K562 (cell line): ENCODE results near the gene AFG1L. TPM values are rescaled to one million over a fixed set of nuclear protein-coding genes. Genes with fewer than 3 reads are reported as not detected.
"Not testable (repeated sequence)": the region's sequence is repeated elsewhere in the genome, so short reads cannot be mapped to it uniquely, and the experiment has no call there.

Source experiments
- ATAC-seq: fragments of 200-7000 bp; cut with Tn5 transposase; 3 replicates; pipeline ENCODE4 v1.9.1; 2020; ENCODE audit warnings: moderate library complexity
- BruUV-seq: library from RNA; stranded (reverse); fragments of 400-500 nt; replicated peaks from 2 replicates; lab custom pipeline; 2021; lab: Mats Ljungman, UMichigan
- CTCF ChIA-PET: fragments of 300-600 bp; formaldehyde crosslinking; extraction: SDS; loops from one replicate; lab custom pipeline; 2021; ENCODE audit warnings: low intra/inter-chr PET ratio; lab: Yijun Ruan, JAX
- POLR2A ChIA-PET: fragments of 300-600, 350-650 bp; sonication (Branson Sonifier 250); formaldehyde crosslinking; extraction: SDS; loops from one replicate; lab custom pipeline; 2021; ENCODE audit warnings: antibody characterized with exemption, inconsistent platforms; lab: Yijun Ruan, JAX
- DNase-seq, 4 experiments: peaks; one replicate each; pipeline versions ENCODE4 v3.0.0 to v3.0.0-alpha.2; 2011 to 2018; ENCODE audit warnings: low spot score in 3 of 4, mixed read lengths in 3 of 4; ENCODE audit errors: extremely low read depth in 1 of 4
- FAIRE-seq: peaks from 2 replicates; lab custom pipeline; 2011; peaks lifted over from hg19 to GRCh38; lab: Jason Lieb, UNC
- H2AFZ ChIP-seq: 2 replicates; pipeline ENCODE4 v1.6.0; 2011; ENCODE audit warnings: low read depth, low read length, control low read depth, inconsistent platforms
- H3K27ac ChIP-seq: fragments of 200-600 bp; 3 replicates; pipeline ENCODE4 v1.8.0; 2011; ENCODE audit warnings: low read depth, mild to moderate bottlenecking, control low read depth, inconsistent platforms, low read length, moderate library complexity, mixed read lengths; ENCODE audit errors: extremely low read depth
- H3K27me3 ChIP-seq, 2 experiments: fragments of 300-600 bp in 1 of 2; 2 replicates in 1 of 2; 3 replicates in 1 of 2; pipeline versions ENCODE4 v1.6.0 to v1.8.0; 2011; ENCODE audit warnings: inconsistent platforms in 2 of 2, low read length in 2 of 2, mild to moderate bottlenecking in 1 of 2, mixed read lengths in 1 of 2, moderate library complexity in 1 of 2; ENCODE audit not compliant: control insufficient read depth in 2 of 2, insufficient read depth in 2 of 2
- H3K36me3 ChIP-seq: fragments of 300-600 bp; 3 replicates; pipeline ENCODE4 v1.8.0; 2011; ENCODE audit warnings: mild to moderate bottlenecking, low read length, inconsistent platforms; ENCODE audit not compliant: control insufficient read depth, insufficient read depth
- H3K4me1 ChIP-seq, 2 experiments: fragments of 200-600 bp in 1 of 2; replicated peaks in 1 of 2; 2 replicates in 1 of 2; 3 replicates in 1 of 2; pipeline versions ENCODE4 v1.5.1 to v1.8.0; 2011; ENCODE audit warnings: inconsistent platforms in 2 of 2, low read length in 2 of 2, mild to moderate bottlenecking in 1 of 2, mixed read lengths in 1 of 2, moderate library complexity in 1 of 2; ENCODE audit not compliant: control insufficient read depth in 2 of 2, insufficient read depth in 2 of 2
- H3K4me2 ChIP-seq: 2 replicates; pipeline ENCODE4 v1.6.1; 2011; ENCODE audit warnings: low read length, control low read depth, inconsistent platforms, mixed read lengths; ENCODE audit not compliant: insufficient read depth
- H3K4me3 ChIP-seq: fragments of 200-600 bp; sonication (generic), shearing (Covaris generic); 2 replicates; pipeline ENCODE4 v1.5.1; 2016; ENCODE audit warnings: control low read depth, inconsistent platforms
- H3K79me2 ChIP-seq: fragments of 200-600 bp; 3 replicates; pipeline ENCODE4 v1.8.0; 2011; ENCODE audit warnings: low read length, inconsistent platforms; ENCODE audit not compliant: control insufficient read depth, insufficient read depth
- H3K9ac ChIP-seq, 2 experiments: 2 replicates each; pipeline versions ENCODE4 v1.6.0 to v1.6.1; 2011; ENCODE audit warnings: low read depth in 2 of 2, low read length in 2 of 2, control low read depth in 1 of 2, inconsistent platforms in 1 of 2, mild to moderate bottlenecking in 1 of 2, mixed read lengths in 1 of 2; ENCODE audit not compliant: insufficient read depth in 1 of 2
- H3K9me1 ChIP-seq: one replicate; pipeline ENCODE4 v1.6.0; 2011; ENCODE audit warnings: inconsistent platforms, mild to moderate bottlenecking, low read length, moderate library complexity; ENCODE audit not compliant: control insufficient read depth, insufficient read depth
- H3K9me3 ChIP-seq: replicated peaks from 2 replicates; pipeline ENCODE4 v1.5.1; 2011; ENCODE audit warnings: low read depth, low read length, inconsistent platforms; ENCODE audit not compliant: control insufficient read depth, insufficient read depth
- H4K20me1 ChIP-seq: replicated peaks from 2 replicates; pipeline ENCODE4 v1.6.1; 2011; ENCODE audit warnings: low read length, inconsistent platforms, mixed read lengths; ENCODE audit not compliant: control insufficient read depth, insufficient read depth
- CHD2 ChIP-seq: IDR thresholded peaks from 2 replicates; pipeline ENCODE4 v1.6.1; 2011; ENCODE audit warnings: low read depth, low read length
- FOXA3 ChIP-seq, 2 experiments: fragments of 450-650 bp in 1 of 2; sonication (generic) in 1 of 2; formaldehyde crosslinking; IDR thresholded peaks in 1 of 2; conservative IDR thresholded peaks in 1 of 2; 2 replicates each; pipeline versions ENCODE4 v1.4.0 to v1.8.0; 2020 to 2022; ENCODE audit warnings: mild to moderate bottlenecking in 2 of 2, missing genetic modification reagents in 1 of 2
- KLF10 ChIP-seq: fragments of 250-450 bp; sonication (Bioruptor Pico); IDR thresholded peaks from 2 replicates; pipeline ENCODE4 v1.6.1; 2021; ENCODE audit warnings: matching md5 sums
- KLF13 ChIP-seq: fragments of 450-650 bp; IDR thresholded peaks from 2 replicates; pipeline ENCODE4 v1.6.1; 2016; ENCODE audit warnings: missing genetic modification characterization, low read depth, mild to moderate bottlenecking, missing compliant biosample characterization, moderate library complexity, borderline replicate concordance
- POLR2AphosphoS2 ChIP-seq: IDR thresholded peaks from 2 replicates; pipeline ENCODE4 v1.6.1; 2012; ENCODE audit warnings: low read length, improper control_type of control experiment
- PRMT5 ChIP-seq: sonication (generic); formaldehyde crosslinking; IDR thresholded peaks from 2 replicates; pipeline ENCODE4 v1.5.0; 2020; ENCODE audit warnings: missing genetic modification reagents
- SMAD1 ChIP-seq: fragments of 150-350 bp; IDR thresholded peaks from 2 replicates; pipeline ENCODE4 v1.6.1; 2014; ENCODE audit warnings: low read length, low read depth; ENCODE audit not compliant: partially characterized antibody
- WGBS: fragments of 100-300 bp; shearing (Covaris generic); methylation state at CpG from one replicate; pipeline ENCODE4 v1.1.6; 2016; ENCODE audit warnings: low coverage, mixed read lengths; ENCODE audit not compliant: insufficient coverage; ENCODE audit errors: missing lambda C conversion rate; 5-methylcytosine and 5-hydroxymethylcytosine counted together
- in situ Hi-C: fragments of 300-500 bp; cut with MboI; formaldehyde crosslinking; loops from 4 replicates; pipeline ENCODE4 v1.15.0; 2018; ENCODE audit warnings: inconsistent platforms, mixed read lengths
- intact Hi-C: fragments of 100-400 bp; cut with micrococcal nuclease; formaldehyde crosslinking; loops from 2 replicates; pipeline ENCODE4 v1.14.2; 2022
- polyA plus RNA-seq, 8 experiments: library from polyadenylated mRNA; depleted of rRNA in 4 of 8; stranded (reverse) in 5 of 8; unstranded in 3 of 8; fragments of >200 nt; fragmentation: Nextera tagmentation in 2 of 8; fragmentation: Illumina TruSeq in 1 of 8; extraction: Ambion mirVana in 2 of 8; extraction: Trizol in 1 of 8; gene quantifications; 2 replicates each; pipeline versions ENCODE4 v1.2.1 to v1.2.3, GENCODE V29; 2011 to 2014; ENCODE audit warnings: inconsistent platforms in 1 of 8, missing spikeins in 1 of 8
- total RNA-seq, 7 experiments: library from RNA; depleted of rRNA in 6 of 7; stranded (reverse); fragments of >200 nt in 6 of 7; fragmentation: Illumina TruSeq in 2 of 7; extraction: Trizol in 2 of 7; gene quantifications; 2 replicates each; pipeline versions ENCODE4 v1.2.1 to v1.2.3, GENCODE V29; 2011 to 2021; ENCODE audit warnings: low replicate concordance in 1 of 7
- TF ChIP-seq, protein P1 (sequence below): fragments of 250-450 bp; sonication (Bioruptor Pico); IDR thresholded peaks from 2 replicates; pipeline ENCODE4 v1.8.0; 2021; ENCODE audit warnings: mild to moderate bottlenecking, moderate library complexity

AFG1L gene
- total and polyA plus RNA-seq, 9 of the 15 experiments (the other 6 are each of a cell fraction or from before 2014, with no cell fraction given), result 2.2 to 15.5 (median 5.8) TPM

DNA sequence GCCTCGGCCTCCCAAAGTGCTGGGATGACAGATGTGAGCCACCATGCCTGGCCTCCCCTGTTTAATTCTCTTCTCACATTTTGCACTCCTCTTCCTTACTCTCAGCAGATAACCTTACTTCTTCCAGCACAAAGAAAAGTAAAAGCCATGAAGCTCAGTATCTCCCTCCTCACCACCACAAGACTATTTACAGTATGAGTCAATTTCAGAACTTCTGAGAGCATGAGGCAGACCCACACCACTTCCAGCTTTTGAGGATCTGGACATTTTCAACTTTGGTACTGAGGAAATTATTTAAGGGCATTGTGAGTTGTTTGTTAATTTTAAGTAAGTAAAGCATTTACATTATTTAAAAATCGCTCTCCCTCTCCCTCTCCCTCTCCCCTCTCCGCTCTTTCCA lies 26.0 kb upstream of the AFG1L start:
- Histone ChIP-seq H3K9me3 (no peaks in the 10 kb centered on the region), H4K20me1 (no peaks in the 10 kb centered on the region), H3K4me1 (peaks cover 0 to 3% of the 10 kb centered on the region in 2 experiments; a peak in 2 of 5 replicates), H2AFZ (peak overlapping the region; percentile 55), H3K4me3 (no peak overlapping the region), H3K9me1 (no peaks in the 10 kb centered on the region), H3K27ac (no peak overlapping the region), H3K4me2 (no peak overlapping the region), H3K9ac (no peak overlapping the region), H3K36me3 (no peaks in the 10 kb centered on the region), H3K79me2 (no peaks in the 10 kb centered on the region), H3K27me3 (no peaks in the 10 kb centered on the region)
- TF ChIP-seq PRMT5 (CRISPR knock-in tag), result no peak
- no peak for TF ChIP-seq KLF10 (CRISPR knock-in tag)
- TF ChIP-seq SMAD1, result no peak
- no peak for TF ChIP-seq POLR2AphosphoS2
- TF ChIP-seq KLF13 (tag), result no peak
- no peak for TF ChIP-seq CHD2
- peak in 1 of 2 experiments; percentile 37; a peak in 1 of 4 replicates for TF ChIP-seq FOXA3 (CRISPR knock-in tag; conservative IDR thresholded peaks at IDR 0.05 in 1 of 2, IDR thresholded peaks at IDR 0.05 in 1 of 2)
- TF ChIP-seq, protein P1, sequence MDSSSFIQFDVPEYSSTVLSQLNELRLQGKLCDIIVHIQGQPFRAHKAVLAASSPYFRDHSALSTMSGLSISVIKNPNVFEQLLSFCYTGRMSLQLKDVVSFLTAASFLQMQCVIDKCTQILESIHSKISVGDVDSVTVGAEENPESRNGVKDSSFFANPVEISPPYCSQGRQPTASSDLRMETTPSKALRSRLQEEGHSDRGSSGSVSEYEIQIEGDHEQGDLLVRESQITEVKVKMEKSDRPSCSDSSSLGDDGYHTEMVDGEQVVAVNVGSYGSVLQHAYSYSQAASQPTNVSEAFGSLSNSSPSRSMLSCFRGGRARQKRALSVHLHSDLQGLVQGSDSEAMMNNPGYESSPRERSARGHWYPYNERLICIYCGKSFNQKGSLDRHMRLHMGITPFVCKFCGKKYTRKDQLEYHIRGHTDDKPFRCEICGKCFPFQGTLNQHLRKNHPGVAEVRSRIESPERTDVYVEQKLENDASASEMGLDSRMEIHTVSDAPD, result no peak
- FAIRE-seq (no peak), ATAC-seq (no peak; the same call in 2 of the 3 replicates), DNase-seq (no peak)
- in situ Hi-C loops (no loop called here), intact Hi-C loops (no loop called here)
- WGBS, result 68% methylated on average over 2 of the region's 3 CpGs
- ChIA-PET POLR2A (interaction anchor here (0.6 to 1.1 kb wide), 2 partner anchors 13 to 1364 kb away, joined by 3 to 4 read pairs; no protein-coding TSS in a partner anchor), CTCF (no interaction called here)
- BruUV-seq, result no TSS peak

GRCh38 chr6:108269955-108270354 lies 24.9 kb upstream of the AFG1L start:
- FAIRE-seq, DNase-seq, BruUV-seq, CTCF ChIA-PET, in situ Hi-C loops, H4K20me1 ChIP-seq, H3K27ac ChIP-seq, POLR2A ChIA-PET, H3K4me1 ChIP-seq, H3K9me3 ChIP-seq, H3K4me2 ChIP-seq, H3K36me3 ChIP-seq, intact Hi-C loops, H2AFZ ChIP-seq, H3K4me3 ChIP-seq, H3K9me1 ChIP-seq, H3K9ac ChIP-seq, H3K79me2 ChIP-seq, ATAC-seq, H3K27me3 ChIP-seq: not testable (repeated sequence)
- WGBS, result no CpG with 5 or more reads among the region's 31 CpGs
